Neutrophil (primary cell): ENCODE data around the gene MPV17L.

Source experiments
- H3K27ac ChIP-seq: fragments of 200-600 bp; sonication (generic); 2 replicates; pipeline ENCODE4 v1.5.1; 2016; ENCODE audit warnings: mild to moderate bottlenecking, moderate library complexity
- H3K27me3 ChIP-seq: fragments of 200-600 bp; sonication (generic); 2 replicates; pipeline ENCODE4 v1.6.0; 2016; ENCODE audit warnings: mild to moderate bottlenecking
- H3K36me3 ChIP-seq: fragments of 200-600 bp; sonication (generic); 2 replicates; pipeline ENCODE4 v1.5.1; 2017
- H3K4me1 ChIP-seq, 2 experiments: fragments of 200-600 bp in 1 of 2; sonication (generic) in 1 of 2; 1 replicate in 1 of 2; 2 replicates in 1 of 2; pipeline versions ENCODE4 v1.5.1 to v1.6.1; 2013 to 2016; ENCODE audit warnings: low read depth in 1 of 2, low read length in 1 of 2, mild to moderate bottlenecking in 1 of 2, moderate library complexity in 1 of 2; ENCODE audit not compliant: control insufficient read depth in 1 of 2, insufficient read depth in 1 of 2
- H3K4me3 ChIP-seq, 2 experiments: fragments of 200-600 bp in 1 of 2; sonication (generic) in 1 of 2; 1 replicate in 1 of 2; 2 replicates in 1 of 2; pipeline ENCODE4 v1.5.1; 2013 to 2016; ENCODE audit warnings: low read depth in 1 of 2, low read length in 1 of 2, mild to moderate bottlenecking in 1 of 2, moderate library complexity in 1 of 2
- H3K9me3 ChIP-seq: fragments of 200-600 bp; sonication (generic); 2 replicates; pipeline ENCODE4 v1.5.1; 2016
- TF ChIP-seq, protein P1 (sequence below): fragments of 200-600 bp; sonication (generic); IDR thresholded peaks from 2 replicates; pipeline ENCODE4 v1.5.1; 2016; ENCODE audit warnings: antibody characterized with exemption

The MPV17L gene

DNA sequence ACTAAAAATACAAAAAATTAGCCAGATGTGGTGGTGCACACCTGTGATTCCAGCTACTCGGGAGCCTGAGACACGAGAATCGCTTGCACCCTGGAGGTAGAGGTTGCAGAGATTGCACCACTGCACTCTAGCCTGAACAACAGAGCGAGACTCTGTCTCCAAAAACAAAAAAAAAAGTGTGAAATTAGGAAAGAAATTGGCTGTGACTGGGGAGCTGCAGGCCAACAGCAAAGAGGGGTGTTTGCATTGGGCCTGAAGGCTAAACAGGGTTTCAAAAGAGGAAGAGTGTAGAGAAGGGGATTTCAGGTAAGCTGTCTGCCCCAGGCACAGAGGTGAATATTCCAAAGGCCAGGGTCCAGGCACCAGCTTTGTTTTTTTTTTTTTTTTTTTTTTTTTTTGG is 48.2 kb downstream of the MPV17L start:
- TF ChIP-seq, protein P1, sequence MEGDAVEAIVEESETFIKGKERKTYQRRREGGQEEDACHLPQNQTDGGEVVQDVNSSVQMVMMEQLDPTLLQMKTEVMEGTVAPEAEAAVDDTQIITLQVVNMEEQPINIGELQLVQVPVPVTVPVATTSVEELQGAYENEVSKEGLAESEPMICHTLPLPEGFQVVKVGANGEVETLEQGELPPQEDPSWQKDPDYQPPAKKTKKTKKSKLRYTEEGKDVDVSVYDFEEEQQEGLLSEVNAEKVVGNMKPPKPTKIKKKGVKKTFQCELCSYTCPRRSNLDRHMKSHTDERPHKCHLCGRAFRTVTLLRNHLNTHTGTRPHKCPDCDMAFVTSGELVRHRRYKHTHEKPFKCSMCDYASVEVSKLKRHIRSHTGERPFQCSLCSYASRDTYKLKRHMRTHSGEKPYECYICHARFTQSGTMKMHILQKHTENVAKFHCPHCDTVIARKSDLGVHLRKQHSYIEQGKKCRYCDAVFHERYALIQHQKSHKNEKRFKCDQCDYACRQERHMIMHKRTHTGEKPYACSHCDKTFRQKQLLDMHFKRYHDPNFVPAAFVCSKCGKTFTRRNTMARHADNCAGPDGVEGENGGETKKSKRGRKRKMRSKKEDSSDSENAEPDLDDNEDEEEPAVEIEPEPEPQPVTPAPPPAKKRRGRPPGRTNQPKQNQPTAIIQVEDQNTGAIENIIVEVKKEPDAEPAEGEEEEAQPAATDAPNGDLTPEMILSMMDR: no peak
- no peaks in the 10 kb centered on the region for H3K36me3 ChIP-seq
- H3K4me3 ChIP-seq: no peak overlapping the region
- no peaks in the 10 kb centered on the region for H3K9me3 ChIP-seq
- H3K27ac ChIP-seq: no peak overlapping the region
- no peaks in the 10 kb centered on the region for H3K4me1 ChIP-seq
- no peaks in the 10 kb centered on the region for H3K27me3 ChIP-seq

GRCh38 chr16:15444264-15444663 is 48.7 kb downstream of the MPV17L start:
- Histone ChIP-seq H3K36me3 (no peaks in the 10 kb centered on the region), H3K27ac (no peak overlapping the region), H3K27me3 (no peaks in the 10 kb centered on the region), H3K4me1 (no peaks in the 10 kb centered on the region), H3K4me3 (no peak overlapping the region), H3K9me3 (no peaks in the 10 kb centered on the region)
- TF ChIP-seq, protein P1: no peak

GRCh38 chr16:15445450-15445849 is 49.9 kb downstream of the MPV17L start:
- Histone ChIP-seq H3K4me3 (no peak overlapping the region), H3K4me1 (no peaks in the 10 kb centered on the region), H3K27ac (no peak overlapping the region), H3K36me3 (no peaks in the 10 kb centered on the region), H3K9me3 (no peaks in the 10 kb centered on the region), H3K27me3 (no peaks in the 10 kb centered on the region)
- TF ChIP-seq, protein P1: no peak

- no peak overlapping the region for H3K27ac ChIP-seq
- H3K9me3 ChIP-seq: no peaks in the 10 kb centered on the region
- H3K36me3 ChIP-seq: no peaks in the 10 kb centered on the region
- H3K27me3 ChIP-seq: no peaks in the 10 kb centered on the region
- H3K4me3 ChIP-seq: no peak overlapping the region
- TF ChIP-seq, protein P1: no peak
- no peaks in the 10 kb centered on the region for H3K4me1 ChIP-seq
These were observed 51.3 kb downstream of the MPV17L start for GRCh38 chr16:15446901-15447300.

DNA sequence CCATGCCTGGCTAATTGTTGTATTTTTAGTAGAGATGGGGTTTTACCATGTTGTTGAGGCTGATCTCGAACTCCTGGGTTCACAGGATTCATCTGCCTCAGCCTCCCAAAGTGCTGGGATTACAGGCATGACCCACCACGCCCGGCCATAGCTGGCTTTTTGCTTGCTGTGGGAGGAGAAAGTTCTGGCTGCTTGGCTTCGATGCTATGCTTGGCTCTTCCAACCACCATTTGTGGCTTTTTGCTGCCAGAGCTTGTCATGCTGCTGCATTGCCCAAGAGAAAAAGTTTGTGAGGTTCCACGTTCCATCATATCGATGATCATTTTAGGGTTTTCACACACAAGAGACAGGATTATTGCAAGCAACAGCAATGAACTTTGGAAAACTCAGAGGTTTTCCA is 55.1 kb downstream of the MPV17L start:
- Histone ChIP-seq H3K27ac (no peak overlapping the region), H3K36me3 (no peaks in the 10 kb centered on the region), H3K27me3 (no peaks in the 10 kb centered on the region), H3K4me1 (no peaks in the 10 kb centered on the region), H3K9me3 (no peaks in the 10 kb centered on the region), H3K4me3 (no peak overlapping the region)
- TF ChIP-seq, protein P1: no peak

DNA sequence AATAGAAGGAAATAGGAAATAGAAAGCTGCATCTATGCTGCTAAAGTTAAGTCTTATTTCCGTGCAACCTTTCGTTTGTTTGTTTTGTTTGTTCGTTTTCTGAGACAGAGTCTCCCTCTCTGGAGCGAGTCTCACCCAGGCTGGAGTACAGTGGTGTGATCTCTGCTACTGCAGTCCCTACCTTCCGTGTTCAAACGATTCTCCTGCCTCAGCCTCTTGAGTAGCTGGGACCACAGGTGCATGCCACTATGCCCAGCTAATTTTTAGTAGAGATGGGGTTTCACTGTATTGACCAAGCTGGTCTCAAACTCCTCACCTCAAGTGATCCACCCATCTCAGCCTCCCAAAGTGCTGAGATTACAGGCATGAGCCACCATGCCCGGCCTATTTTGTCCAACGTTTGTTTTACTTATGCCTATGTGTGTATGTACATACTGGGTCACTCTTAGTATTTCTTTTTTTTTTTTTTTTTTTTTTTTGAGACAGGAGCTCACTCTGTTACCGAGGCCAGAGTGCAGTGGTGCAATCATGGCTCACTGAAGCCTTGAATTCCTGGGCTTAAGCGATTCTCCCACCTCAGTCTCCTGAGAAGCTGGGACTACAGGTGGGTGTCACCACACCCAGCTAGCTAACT is 55.7 kb downstream of the MPV17L start:
- no peaks in the 10 kb centered on the region for H3K4me1 ChIP-seq
- no peaks in the 10 kb centered on the region for H3K36me3 ChIP-seq
- H3K4me3 ChIP-seq: no peak overlapping the region
- no peak overlapping the region for H3K27ac ChIP-seq
- TF ChIP-seq, protein P1: no peak
- no peaks in the 10 kb centered on the region for H3K27me3 ChIP-seq
- H3K9me3 ChIP-seq: no peaks in the 10 kb centered on the region
